ENCODE measurements around the gene ANAPC10. TPM values are rescaled to one million over a fixed set of nuclear protein-coding genes. Genes with fewer than 3 reads are reported as not detected.

The ANAPC10 gene
- total RNA-seq, 2 experiments from 2014 or later, result 20.2 to 23.2 TPM

GRCh38 chr4:144967161-144967560 lies 130.8 kb downstream of the ANAPC10 start:
- no peak overlapping the region for H3K4me3 Mint-ChIP-seq
- H3K36me3 Mint-ChIP-seq, result no peaks in the 10 kb centered on the region
- peaks cover 2% of the 10 kb centered on the region for H3K27me3 Mint-ChIP-seq
- no peak overlapping the region for H3K27ac Mint-ChIP-seq
- H3K9me3 Mint-ChIP-seq, result peaks cover 3% of the 10 kb centered on the region
- ATAC-seq (ENCODE audit: low read depth), result no peak
- POLR2A ChIA-PET, result no interaction called here
- DNase-seq, result no peak
- H3K4me1 Mint-ChIP-seq, result peaks cover 5% of the 10 kb centered on the region

DNA sequence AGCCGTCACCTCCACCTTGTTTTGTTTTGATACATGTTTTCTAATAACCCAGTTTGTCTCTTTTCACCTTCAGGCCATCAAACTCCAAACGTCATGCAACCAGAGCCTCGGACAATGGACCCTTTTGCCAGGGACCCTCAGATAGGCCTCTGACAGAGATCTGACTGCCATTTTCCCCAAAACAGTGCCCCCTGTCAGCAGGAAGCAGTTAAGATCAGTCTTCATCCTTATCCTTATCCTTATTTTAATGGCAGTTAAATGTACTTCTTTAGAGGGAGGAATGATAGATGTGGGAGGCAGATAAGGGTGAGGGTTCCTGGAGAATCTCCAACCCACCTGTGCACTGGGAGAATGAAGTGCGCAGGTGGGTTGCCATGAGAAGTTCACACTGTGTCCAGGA lies 135.7 kb downstream of the ANAPC10 start:
- no peak for ATAC-seq (ENCODE audit: low read depth)
- Mint-ChIP-seq H3K4me1 (peaks cover 5% of the 10 kb centered on the region), H3K27me3 (peaks cover 4% of the 10 kb centered on the region), H3K27ac (no peak overlapping the region), H3K9me3 (peaks cover 13% of the 10 kb centered on the region), H3K4me3 (no peak overlapping the region), H3K36me3 (no peaks in the 10 kb centered on the region)
- POLR2A ChIA-PET, result no interaction called here
- DNase-seq, result no peak

DNA sequence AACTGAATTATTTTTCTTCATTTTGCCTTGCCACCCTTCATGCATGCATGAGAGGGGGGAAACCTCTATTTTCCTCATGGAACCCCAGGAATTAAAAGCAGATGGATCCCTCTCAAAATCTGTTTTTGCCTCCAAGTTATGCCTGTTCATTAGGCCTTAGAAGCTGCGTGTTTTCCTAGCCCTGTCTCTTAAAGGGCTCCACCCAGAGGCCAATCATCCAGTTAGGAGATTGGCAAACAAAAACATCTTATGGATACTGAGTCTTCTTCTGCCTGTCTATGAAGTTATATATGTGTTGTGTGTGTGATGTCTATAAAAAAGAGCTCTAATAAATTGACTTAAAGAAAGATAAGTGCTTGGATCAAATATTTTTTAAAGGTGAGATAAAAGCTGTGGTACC lies 142.9 kb downstream of the ANAPC10 start:
- Mint-ChIP-seq H3K9me3 (peaks cover 19% of the 10 kb centered on the region), H3K4me1 (no peaks in the 10 kb centered on the region), H3K4me3 (no peak overlapping the region), H3K36me3 (no peaks in the 10 kb centered on the region), H3K27ac (no peak overlapping the region), H3K27me3 (peaks cover 3% of the 10 kb centered on the region)
- POLR2A ChIA-PET, result no interaction called here
- DNase-seq (no peak), ATAC-seq (ENCODE audit: low read depth) (no peak)

- Mint-ChIP-seq H3K27ac (no peak overlapping the region), H3K27me3 (peaks cover 7% of the 10 kb centered on the region), H3K4me3 (no peak overlapping the region), H3K36me3 (no peaks in the 10 kb centered on the region), H3K9me3 (peaks cover 12% of the 10 kb centered on the region), H3K4me1 (no peaks in the 10 kb centered on the region)
- DNase-seq (no peak), ATAC-seq (ENCODE audit: low read depth) (no peak)
- POLR2A ChIA-PET, result no interaction called here
These were observed 143.8 kb downstream of the ANAPC10 start for GRCh38 chr4:144954230-144954629.

GRCh38 chr4:144948421-144948820 lies 149.6 kb downstream of the ANAPC10 start:
- ATAC-seq (ENCODE audit: low read depth), result no peak
- no peak for DNase-seq
- no peak overlapping the region for H3K4me3 Mint-ChIP-seq
- H3K4me1 Mint-ChIP-seq, result no peaks in the 10 kb centered on the region
- H3K9me3 Mint-ChIP-seq, result peaks cover 8% of the 10 kb centered on the region
- POLR2A ChIA-PET, result no interaction called here
- no peaks in the 10 kb centered on the region for H3K36me3 Mint-ChIP-seq
- peaks cover 8% of the 10 kb centered on the region for H3K27me3 Mint-ChIP-seq
- H3K27ac Mint-ChIP-seq, result no peak overlapping the region

DNA sequence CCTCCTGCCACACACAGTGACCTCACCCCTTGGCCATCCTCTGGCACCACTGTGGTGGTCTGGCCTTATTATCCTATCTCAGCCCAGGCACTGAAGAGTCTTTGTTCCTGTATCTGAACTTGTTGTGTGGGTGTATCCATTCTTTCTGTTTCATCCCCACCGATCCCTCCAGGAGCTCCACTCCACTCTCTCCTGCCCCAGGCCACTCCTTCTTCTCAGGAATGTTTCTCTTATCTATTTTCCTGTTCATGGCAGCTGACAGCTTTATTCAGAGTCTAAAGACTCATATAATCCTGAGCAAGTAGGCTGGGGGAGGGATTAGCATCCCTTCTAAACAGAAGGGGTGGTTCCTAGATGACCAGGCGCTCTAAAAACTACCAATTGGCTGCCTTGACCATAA lies 150.0 kb downstream of the ANAPC10 start:
- DNase-seq (no peak), ATAC-seq (ENCODE audit: low read depth) (no peak)
- Mint-ChIP-seq H3K9me3 (peaks cover 7% of the 10 kb centered on the region), H3K27ac (no peak overlapping the region), H3K36me3 (no peaks in the 10 kb centered on the region), H3K4me3 (no peak overlapping the region), H3K27me3 (peaks cover 8% of the 10 kb centered on the region), H3K4me1 (no peaks in the 10 kb centered on the region)
- POLR2A ChIA-PET, result no interaction called here

Other genes with a start within 250 kb of the ANAPC10 start
- 10 to 100 TPM; 57.5 to 59.3 TPM for gene ABCE1, start 115 bp upstream of the ANAPC10 start, total RNA-seq
- 10 to 100 TPM; 43.4 to 43.9 TPM for gene OTUD4, start 82.4 kb upstream of the ANAPC10 start, total RNA-seq